SJCRH30 (cell line): ENCODE data around the gene NME3. TPM values are rescaled to one million over a fixed set of nuclear protein-coding genes. Genes with fewer than 3 reads are reported as not detected.
"Not testable (repeated sequence)": the region's sequence is repeated elsewhere in the genome, so short reads cannot be mapped to it uniquely, and the experiment has no call there.

Experiments used
- DNase-seq, 2 experiments: peaks; one replicate each; pipeline ENCODE4 v3.0.0-alpha.2; 2015 to 2020
- H3K27ac ChIP-seq: fragments of 250-450 bp; sonication (Bioruptor Pico); 2 replicates; pipeline ENCODE4 v1.5.1; 2020; ENCODE audit warnings: mild to moderate bottlenecking, moderate library complexity
- H3K27me3 ChIP-seq: fragments of 250-450 bp; sonication (Bioruptor Pico); 2 replicates; pipeline ENCODE4 v1.5.1; 2020; ENCODE audit warnings: mild to moderate bottlenecking, moderate library complexity
- H3K36me3 ChIP-seq: fragments of 250-450 bp; sonication (Bioruptor Pico); 2 replicates; pipeline ENCODE4 v1.5.1; 2020; ENCODE audit warnings: mild to moderate bottlenecking, moderate library complexity
- H3K4me1 ChIP-seq: fragments of 250-450 bp; sonication (Bioruptor Pico); 2 replicates; pipeline ENCODE4 v1.5.1; 2020; ENCODE audit warnings: mild to moderate bottlenecking, moderate library complexity
- H3K4me3 ChIP-seq: fragments of 250-450 bp; sonication (Bioruptor Pico); 2 replicates; pipeline ENCODE4 v1.5.1; 2020; ENCODE audit warnings: mild to moderate bottlenecking, moderate library complexity
- H3K9me3 ChIP-seq: fragments of 250-450 bp; sonication (Bioruptor Pico); replicated peaks from 2 replicates; pipeline ENCODE4 v1.5.1; 2020; ENCODE audit warnings: mild to moderate bottlenecking, moderate library complexity
- total RNA-seq: library from RNA; depleted of rRNA; stranded (reverse); fragments of >200 nt; shearing (Covaris generic); gene quantifications from 2 replicates; pipeline ENCODE4 v1.2.3, GENCODE V29; 2014

The NME3 gene
- total RNA-seq, 1 experiment from 2014 or later, result 1.6 TPM

DNA sequence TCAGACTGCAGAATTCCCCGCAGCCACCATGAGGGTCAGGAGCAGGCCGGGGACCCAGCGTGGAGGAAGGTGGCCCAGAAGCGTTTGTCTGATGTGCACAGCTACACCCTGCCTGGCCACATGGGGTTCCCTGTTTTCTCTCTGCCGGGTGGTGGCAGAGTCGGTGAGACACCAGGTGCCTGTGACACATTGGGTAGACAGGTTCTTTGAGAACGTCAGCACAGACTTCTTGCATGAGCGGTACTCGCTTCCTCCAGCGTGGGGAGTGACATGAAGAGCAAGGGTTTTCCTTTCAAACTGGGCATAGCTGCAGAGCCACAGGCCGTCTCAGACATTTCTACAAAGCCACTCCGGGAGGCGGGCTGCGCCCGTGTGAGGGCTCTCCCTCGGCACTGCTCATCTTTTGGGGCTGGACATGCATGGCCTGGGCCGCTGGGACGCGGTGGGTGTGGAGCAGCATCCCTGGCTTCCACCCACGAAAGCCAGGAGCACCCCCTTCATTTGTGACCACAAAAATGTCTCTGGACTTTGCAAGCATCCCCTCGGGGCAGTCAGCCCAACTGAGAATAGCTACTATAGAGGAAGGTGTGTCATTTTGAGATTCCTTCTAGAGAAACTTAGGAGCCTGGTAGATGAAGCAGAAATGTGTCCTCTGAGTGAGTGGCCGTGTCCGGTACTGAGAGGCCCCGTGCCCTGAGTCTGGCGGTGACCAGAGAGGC, 26.0 kb downstream of the NME3 start:
- peaks cover 14% of the 10 kb centered on the region for H3K36me3 ChIP-seq

DNA sequence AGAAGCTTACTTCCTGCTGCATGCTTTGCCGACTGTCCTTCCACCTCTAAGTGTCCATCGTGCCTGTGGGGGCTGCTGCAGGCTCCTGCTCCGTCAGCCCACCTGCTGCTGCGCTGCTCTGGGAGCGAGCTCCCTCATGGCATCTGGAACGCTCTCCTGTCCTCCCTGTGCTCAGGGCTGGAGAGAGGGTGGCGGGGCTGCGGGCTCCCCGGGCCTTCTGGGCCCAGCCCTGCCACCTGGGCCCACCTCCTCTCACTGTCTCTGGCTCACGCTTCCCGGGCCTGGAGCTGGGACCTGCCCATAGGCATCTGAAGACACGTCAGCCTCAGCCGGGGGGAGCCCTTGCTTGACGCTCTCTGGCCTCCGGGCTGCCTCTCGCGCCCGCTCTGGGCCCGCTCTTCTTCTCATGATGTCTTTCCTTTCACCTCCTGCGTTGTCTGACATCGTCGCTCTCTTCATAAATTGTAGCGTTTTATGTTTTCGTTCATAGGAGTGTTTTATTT, 27.0 kb downstream of the NME3 start:
- Histone ChIP-seq H3K27me3 (no peaks in the 10 kb centered on the region), H3K4me1 (peaks cover 24% of the 10 kb centered on the region), H3K4me3 (no peak overlapping the region), H3K9me3 (no peaks in the 10 kb centered on the region), H3K27ac (no peak overlapping the region), H3K36me3 (peaks cover 7% of the 10 kb centered on the region)
- DNase-seq, result no peak

More for the DNA sequence above, 26.0 kb downstream of the NME3 start:
- Histone ChIP-seq H3K4me3 (peak overlapping the region; percentile 21), H3K27ac (peak overlapping the region; percentile 100), H3K27me3 (no peaks in the 10 kb centered on the region), H3K4me1 (peaks cover 24% of the 10 kb centered on the region), H3K9me3 (no peaks in the 10 kb centered on the region)
- peak; percentile 66 to 73 for DNase-seq

DNA sequence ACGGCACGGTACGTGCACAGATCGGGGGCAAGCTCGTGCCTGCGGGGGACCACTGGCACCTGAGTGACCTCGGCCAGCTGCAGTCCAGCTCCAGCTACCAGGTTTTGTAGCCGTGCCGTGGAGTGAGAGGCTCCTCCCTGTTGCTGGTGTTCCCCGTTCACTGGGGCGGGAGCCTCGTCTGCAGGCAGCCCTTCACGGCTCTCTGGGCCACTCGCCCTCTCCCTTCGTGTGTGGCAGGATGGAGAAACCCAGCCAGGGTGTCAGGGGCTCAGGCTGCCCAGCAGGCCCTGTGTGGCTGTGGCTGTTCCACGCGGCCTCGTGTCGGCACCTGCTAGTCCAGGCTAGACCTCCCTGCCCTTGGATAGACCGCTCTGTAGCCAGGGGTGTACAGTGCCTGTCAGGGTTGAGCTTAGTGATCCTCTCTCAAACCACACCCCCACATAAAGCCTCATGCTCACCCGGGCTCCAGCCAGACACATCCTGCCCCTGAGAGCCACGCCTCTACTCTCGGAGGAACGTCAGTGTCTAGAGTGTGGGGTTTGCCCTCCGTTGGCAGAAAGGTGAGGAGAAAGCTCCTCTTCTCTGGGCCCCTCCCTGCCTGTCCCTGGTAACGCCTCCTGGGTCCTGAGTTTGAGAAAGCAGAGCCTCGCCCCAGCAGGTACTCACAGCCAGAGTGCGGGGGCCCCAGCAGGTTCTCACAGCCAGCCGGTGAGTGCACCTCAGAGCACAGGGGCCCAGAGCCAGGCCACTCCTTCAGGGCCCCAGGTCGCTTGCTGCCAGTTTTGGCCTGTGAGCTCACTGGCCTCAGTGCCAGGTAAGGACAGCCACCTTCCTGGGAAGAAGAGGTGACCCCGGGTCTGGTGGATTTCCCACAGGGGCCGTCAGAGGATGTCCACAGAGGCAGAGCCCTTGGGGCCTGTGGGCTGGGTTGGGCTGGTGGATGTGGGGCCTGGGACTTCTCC, 27.7 kb downstream of the NME3 start:
- peaks cover 24% of the 10 kb centered on the region for H3K4me1 ChIP-seq
- DNase-seq, result no peak
- no peak overlapping the region for H3K27ac ChIP-seq
- no peaks in the 10 kb centered on the region for H3K27me3 ChIP-seq
- no peaks in the 10 kb centered on the region for H3K9me3 ChIP-seq
- no peak overlapping the region for H3K4me3 ChIP-seq
- peaks cover 4% of the 10 kb centered on the region for H3K36me3 ChIP-seq

DNA sequence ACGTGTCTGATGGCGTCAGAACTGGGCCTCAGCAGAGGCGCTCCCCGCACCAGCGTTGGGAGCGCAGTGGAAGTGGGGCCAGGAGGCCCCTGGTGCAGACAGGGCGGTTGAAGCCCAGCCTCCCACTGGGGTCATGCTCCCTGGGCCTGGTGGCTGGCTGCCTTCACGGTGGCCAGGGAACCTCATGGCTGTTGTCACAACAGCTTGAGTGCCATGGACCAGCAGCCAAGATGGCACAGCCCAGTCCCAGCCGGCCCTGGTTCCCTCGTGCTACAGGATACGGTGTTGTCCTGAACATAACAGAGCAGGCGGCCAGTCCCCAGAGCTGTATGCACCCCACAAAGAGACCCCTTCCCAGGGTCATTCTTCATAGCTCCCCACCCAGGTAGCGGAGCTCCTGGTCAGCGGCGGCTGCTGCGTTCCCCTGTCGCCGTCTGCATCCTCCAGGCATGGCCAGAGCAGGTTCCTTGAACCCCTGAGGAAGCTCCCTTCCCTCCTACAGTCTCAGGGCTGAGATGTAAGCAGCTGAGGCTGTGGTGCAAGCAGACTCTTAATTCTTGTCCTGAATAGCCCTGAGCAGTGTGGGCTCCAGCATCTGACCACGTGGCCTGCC, 29.7 kb downstream of the NME3 start:
- Histone ChIP-seq H3K4me3 (no peak overlapping the region), H3K27ac (no peak overlapping the region), H3K27me3 (no peaks in the 10 kb centered on the region), H3K4me1 (peaks cover 18% of the 10 kb centered on the region), H3K36me3 (no peaks in the 10 kb centered on the region; the same call in 1 of the 2 replicates), H3K9me3 (no peaks in the 10 kb centered on the region)
- DNase-seq, result no peak

DNA sequence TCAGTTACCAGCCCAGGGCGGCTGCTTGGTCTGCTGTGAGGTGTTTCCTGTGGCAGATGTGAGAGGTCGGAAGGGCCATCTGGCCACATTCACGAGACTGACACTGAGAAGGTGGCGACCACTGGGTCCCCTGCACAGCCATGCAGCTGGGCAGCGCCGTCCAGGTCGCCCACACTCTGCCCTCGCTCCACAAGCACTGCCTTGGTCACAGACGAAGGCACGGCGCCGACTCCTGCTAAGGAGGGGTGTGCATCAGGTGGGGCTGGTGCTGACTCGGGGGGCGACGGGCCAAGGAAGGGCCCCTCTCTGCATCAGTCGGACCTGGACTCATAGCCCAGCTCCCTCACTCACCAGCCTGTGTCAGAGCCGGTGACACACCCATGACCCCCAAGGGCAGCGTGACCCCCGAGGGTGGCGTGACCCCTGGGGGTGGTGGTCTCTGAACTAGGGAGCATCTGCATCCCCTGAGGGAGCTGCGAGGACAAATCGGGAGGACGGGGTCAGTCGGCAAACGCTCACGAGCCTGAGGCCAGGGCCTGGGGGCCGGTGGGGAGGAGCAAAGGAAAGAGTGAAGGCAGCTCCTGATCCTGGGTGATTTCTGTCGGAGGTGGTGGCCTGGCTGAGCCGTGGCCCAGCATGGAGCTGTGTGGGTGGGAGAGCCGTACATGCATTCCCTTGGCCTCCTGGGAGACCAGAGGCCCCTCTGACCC, 30.4 kb downstream of the NME3 start:
- no peaks in the 10 kb centered on the region; the same call in 1 of the 2 replicates for H3K36me3 ChIP-seq
- no peaks in the 10 kb centered on the region for H3K9me3 ChIP-seq
- H3K4me1 ChIP-seq, result peaks cover 13% of the 10 kb centered on the region
- H3K27me3 ChIP-seq, result no peaks in the 10 kb centered on the region
- DNase-seq, result no peak
- no peak overlapping the region for H3K4me3 ChIP-seq
- no peak overlapping the region for H3K27ac ChIP-seq

DNA sequence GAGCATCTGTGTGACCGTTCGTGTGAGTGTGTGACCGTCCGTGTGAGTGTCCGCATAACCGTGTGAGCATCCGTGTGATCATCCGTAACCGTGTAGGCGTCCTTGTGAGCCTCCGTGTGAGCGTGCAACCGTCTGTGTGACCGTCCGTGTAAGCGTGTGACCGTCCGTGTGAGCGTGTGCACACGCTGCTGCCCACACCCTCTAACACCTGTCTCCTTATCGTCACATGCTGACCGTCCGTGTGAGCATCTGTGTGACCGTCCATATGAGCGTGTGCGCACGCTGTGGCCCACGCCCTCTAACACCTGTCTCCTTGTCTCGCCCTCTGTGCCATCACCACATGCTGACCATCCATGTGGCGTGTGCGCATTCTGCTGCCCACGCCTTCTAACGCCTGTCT, 31.1 kb downstream of the NME3 start:
- H3K4me1 ChIP-seq, result peaks cover 6% of the 10 kb centered on the region
- H3K27ac ChIP-seq, result no peak overlapping the region
- H3K36me3 ChIP-seq, result no peaks in the 10 kb centered on the region; the same call in 1 of the 2 replicates
- no peaks in the 10 kb centered on the region for H3K27me3 ChIP-seq
- no peak for DNase-seq
- no peak overlapping the region for H3K4me3 ChIP-seq
- H3K9me3 ChIP-seq, result no peaks in the 10 kb centered on the region

DNA sequence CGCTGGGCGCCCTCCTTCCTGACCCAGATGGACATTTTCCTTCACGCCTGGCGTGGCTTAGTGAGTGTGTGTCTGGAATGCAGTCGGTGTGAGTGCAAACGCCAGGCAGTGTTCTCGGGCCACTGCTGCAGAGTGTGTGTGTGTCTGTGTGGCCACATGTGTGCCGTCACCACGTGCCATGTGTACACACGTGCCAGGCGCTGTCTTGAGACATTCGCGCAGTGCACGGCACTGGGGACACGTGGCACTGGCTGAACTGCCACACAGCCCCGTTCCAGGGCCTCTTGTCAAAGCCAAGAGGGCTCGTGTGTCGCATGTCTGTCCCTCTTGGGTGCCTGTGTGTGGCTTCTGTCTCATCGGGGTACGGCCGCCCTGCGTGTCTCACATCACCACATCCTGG, 36.5 kb downstream of the NME3 start:
- Histone ChIP-seq H3K9me3 (no peaks in the 10 kb centered on the region), H3K27me3 (no peaks in the 10 kb centered on the region), H3K36me3 (peaks cover 23% of the 10 kb centered on the region), H3K27ac (no peak overlapping the region), H3K4me3 (no peak overlapping the region), H3K4me1 (no peaks in the 10 kb centered on the region)
- DNase-seq, result no peak

DNA sequence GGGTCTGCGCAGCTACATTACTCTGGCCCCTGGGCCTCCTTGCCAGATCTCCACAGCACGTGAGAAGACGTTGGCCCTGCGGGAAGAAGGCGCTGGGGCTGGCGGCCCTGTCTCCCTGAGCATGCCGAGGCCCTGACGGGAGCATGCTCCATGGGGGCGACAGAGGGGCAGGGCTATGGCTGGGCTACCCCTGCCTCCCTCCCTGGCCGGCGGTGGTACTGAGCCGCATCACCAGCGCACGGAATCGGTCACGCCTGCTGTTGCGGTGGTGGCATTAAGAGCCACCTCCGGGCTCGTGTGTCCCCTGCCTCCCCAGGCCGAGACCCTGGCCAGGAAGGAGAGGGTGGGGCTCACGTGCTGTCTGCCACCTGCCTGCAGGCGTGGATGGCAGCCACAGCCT, 37.2 kb downstream of the NME3 start:
- H3K4me1 ChIP-seq, result no peaks in the 10 kb centered on the region
- H3K36me3 ChIP-seq, result peaks cover 23% of the 10 kb centered on the region
- H3K4me3 ChIP-seq, result no peak overlapping the region
- no peak overlapping the region for H3K27ac ChIP-seq
- H3K9me3 ChIP-seq, result no peaks in the 10 kb centered on the region
- DNase-seq, result no peak
- no peaks in the 10 kb centered on the region for H3K27me3 ChIP-seq

DNA sequence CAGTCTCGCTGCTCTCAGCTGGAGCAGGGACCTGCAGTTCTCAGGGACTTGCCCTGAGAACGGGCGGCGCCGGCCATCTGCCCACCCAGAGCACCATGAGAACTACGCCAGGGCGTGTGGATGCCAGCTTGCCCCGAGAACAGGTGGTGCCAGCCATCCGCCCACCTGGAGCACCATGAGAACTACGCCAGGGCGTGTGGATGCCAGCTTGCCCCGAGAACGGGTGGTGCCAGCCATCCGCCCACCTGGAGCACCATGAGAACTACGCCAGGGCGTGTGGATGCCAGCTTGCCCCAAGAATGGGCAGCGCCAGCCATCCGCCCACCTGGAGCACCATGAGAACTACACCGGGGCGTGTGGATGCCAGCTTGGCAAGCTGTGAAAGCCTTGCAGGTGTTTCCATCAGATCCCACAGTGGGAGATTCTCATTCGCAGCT, 38.8 kb downstream of the NME3 start:
- DNase-seq, H3K27ac ChIP-seq, H3K27me3 ChIP-seq, H3K4me3 ChIP-seq, H3K9me3 ChIP-seq, H3K4me1 ChIP-seq: not testable (repeated sequence)
- H3K36me3 ChIP-seq, result peaks cover 23% of the 10 kb centered on the region

DNA sequence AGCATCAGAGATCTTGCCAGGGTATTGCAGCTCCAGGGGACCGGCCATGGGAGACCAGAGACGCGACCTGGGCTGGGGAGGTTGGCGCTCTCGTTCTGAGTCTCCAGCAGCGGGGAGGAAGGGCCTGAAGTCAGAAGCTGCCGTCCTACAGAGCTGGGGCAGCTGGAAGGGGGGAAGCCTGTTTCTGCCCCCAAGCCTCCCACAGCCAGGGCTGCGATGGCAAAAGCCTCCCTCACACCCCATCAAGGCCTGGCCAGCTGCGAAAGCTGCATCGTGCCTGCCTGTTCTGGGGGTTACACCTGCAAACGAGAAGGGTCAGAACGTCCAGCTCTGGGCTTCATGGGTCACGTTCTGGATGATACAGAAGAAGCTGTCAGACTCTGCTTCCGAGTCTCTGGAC, 39.3 kb downstream of the NME3 start:
- no peak for DNase-seq
- H3K27ac ChIP-seq, result no peak overlapping the region
- no peaks in the 10 kb centered on the region for H3K9me3 ChIP-seq
- no peaks in the 10 kb centered on the region for H3K4me1 ChIP-seq
- peaks cover 23% of the 10 kb centered on the region for H3K36me3 ChIP-seq
- H3K4me3 ChIP-seq, result no peak overlapping the region
- H3K27me3 ChIP-seq, result no peaks in the 10 kb centered on the region

DNA sequence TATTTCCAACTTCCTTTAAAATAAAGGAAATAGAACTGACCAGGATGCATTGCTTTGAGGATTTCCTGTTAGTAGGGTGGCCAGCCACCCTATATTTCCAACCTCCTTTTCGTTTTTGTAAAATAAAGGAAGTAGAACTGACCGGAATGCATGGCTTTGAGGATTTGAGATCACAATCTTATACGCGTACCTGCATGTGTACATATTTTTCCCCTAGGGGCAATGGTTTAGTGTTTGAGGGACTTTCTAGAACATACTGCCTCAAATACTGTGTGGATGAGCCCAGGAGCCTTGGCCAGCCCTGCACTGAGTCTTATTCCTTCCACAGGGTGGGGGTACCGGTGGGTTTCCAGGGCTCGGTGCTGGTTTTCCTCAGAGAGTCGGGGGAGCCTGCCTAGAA, 39.7 kb downstream of the NME3 start:
- Histone ChIP-seq H3K36me3 (peaks cover 23% of the 10 kb centered on the region), H3K9me3 (no peaks in the 10 kb centered on the region), H3K27me3 (no peaks in the 10 kb centered on the region)

DNA sequence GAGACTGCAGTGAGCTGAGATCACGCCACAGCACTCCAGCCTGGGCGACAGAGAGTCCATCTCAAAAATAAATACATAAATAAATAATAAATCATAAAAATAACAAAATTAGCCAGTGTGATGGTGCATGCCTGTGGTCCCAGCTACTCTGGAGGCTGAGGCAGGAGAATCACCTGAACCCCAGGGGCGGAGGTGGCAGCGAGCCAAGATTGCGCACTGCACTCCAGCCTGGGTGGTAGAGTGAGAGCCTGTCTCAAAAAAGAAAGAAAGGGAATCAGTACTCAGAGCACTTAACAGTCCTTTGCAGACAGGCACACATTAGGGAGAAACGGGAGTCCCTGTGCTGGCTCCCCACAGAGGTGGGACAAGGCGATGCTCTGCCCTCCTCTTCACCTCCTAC, 40.3 kb downstream of the NME3 start:
- no peak overlapping the region for H3K27ac ChIP-seq
- no peak overlapping the region for H3K4me3 ChIP-seq
- H3K36me3 ChIP-seq, result peaks cover 23% of the 10 kb centered on the region
- no peak for DNase-seq
- no peaks in the 10 kb centered on the region for H3K9me3 ChIP-seq
- H3K27me3 ChIP-seq, result no peaks in the 10 kb centered on the region
- no peaks in the 10 kb centered on the region for H3K4me1 ChIP-seq

More for the DNA sequence above, 39.7 kb downstream of the NME3 start:
- Histone ChIP-seq H3K4me3 (no peak overlapping the region), H3K27ac (no peak overlapping the region), H3K4me1 (no peaks in the 10 kb centered on the region)
- no peak for DNase-seq

DNA sequence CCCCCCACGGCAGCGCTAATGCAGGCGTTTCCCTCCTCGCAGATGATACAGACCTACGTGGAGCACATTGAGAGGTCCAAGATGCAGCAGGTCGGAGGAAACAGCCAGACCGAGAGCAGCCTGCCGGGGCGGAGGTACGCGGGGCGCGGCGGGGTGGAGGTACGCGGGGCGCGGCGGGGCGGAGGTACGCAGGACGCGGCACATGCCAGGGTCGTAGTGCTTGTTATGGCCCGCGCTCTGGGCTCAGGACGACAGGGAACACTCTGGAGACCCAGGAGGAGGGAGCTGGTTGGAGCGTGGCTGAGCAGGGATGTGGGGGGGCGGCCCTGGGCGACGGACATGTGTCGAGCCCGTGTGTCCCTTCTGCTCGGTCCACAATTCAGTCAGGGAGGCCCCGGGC, 41.9 kb downstream of the NME3 start:
- Histone ChIP-seq H3K4me1 (no peaks in the 10 kb centered on the region), H3K27ac (no peak overlapping the region), H3K36me3 (peaks cover 17% of the 10 kb centered on the region)

DNA sequence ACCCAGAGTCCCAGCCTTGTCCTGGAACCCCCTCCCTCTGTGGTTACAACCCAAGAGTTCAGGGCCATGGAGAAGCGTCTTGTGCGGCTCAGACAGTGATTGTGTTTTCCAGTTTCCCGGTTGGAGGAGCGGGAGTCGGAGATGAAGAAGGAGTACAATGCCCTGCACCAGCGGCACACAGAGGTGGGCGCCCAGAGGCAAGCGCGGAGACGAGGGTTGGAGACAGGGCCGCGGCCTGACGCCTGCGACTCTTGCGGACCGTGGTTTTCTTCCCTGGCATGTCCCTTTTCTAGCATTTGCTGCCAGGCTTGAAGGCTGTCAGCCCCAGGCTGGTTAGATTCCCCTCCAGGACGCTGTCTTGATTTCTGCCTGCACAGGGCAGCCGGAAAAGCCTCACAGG, 42.3 kb downstream of the NME3 start:
- H3K27me3 ChIP-seq, result no peaks in the 10 kb centered on the region
- H3K4me3 ChIP-seq, result no peak overlapping the region
- DNase-seq, result no peak
- H3K27ac ChIP-seq, result no peak overlapping the region
- H3K9me3 ChIP-seq, result no peaks in the 10 kb centered on the region
- H3K36me3 ChIP-seq, result peaks cover 13% of the 10 kb centered on the region
- no peaks in the 10 kb centered on the region for H3K4me1 ChIP-seq

More for the DNA sequence above, 41.9 kb downstream of the NME3 start:
- no peaks in the 10 kb centered on the region for H3K9me3 ChIP-seq
- H3K27me3 ChIP-seq, result no peaks in the 10 kb centered on the region
- DNase-seq, result no peak
- no peak overlapping the region for H3K4me3 ChIP-seq
